Head of caudate nucleus (tissue), 42 donors: ENCODE measurements around the gene RAB11FIP4.
A peak's percentile ranks its signal among the peaks of the same experiment; 100 is the strongest.

Source experiments
- DNase-seq, 42 donors: peaks; one replicate each; pipeline versions ENCODE4 v3.0.0 to v3.0.0-alpha.2; 2020 to 2021; ENCODE audit warnings: mixed read lengths in 7 of 42
- intact Hi-C: fragments of 100-400 bp; cut with DNase I; formaldehyde crosslinking; loops from one replicate; pipeline ENCODE4 v1.15.0; 2022

The RAB11FIP4 gene

DNA sequence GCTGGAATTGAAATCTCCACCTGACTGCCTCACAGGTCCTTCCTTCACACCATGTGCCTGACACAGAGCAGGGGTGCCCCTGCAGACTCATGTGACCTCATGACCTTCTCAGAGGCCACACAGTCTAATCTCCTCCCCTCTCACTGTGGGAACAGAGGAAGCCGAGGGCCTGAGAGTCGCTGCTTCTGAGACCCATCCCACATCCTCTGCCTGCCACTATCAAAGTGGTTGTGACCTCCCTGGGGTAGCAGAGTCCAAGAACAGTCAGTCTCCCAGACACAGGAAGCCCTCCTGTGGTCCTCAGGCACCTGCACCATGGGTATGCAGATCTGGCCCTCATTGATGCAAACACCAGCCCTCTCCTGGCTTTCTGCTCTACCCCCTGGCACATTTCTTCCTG is 78.5 kb downstream of the RAB11FIP4 start:
- no peak for DNase-seq
- intact Hi-C loops: no loop called here

DNA sequence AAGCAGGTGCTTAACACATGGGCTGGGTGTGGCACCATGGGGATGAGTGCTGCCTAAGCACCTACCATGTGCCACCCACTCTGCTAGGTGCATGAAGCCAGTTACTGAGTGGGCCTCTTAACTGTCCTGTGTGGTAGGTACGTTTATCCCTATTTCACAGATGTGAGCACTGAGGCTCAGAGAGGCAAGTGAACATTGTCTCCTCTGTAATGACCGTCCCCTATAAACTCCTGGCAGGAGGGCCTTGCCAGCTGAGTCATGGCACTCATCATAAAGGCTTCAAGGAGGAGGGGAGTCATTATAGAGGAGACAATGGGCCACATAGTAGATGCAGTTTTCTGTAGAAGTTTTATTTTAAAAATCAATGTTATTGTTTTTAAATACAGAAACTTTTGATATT is 79.1 kb downstream of the RAB11FIP4 start:
- DNase-seq: no peak
- intact Hi-C loops: no loop called here

DNA sequence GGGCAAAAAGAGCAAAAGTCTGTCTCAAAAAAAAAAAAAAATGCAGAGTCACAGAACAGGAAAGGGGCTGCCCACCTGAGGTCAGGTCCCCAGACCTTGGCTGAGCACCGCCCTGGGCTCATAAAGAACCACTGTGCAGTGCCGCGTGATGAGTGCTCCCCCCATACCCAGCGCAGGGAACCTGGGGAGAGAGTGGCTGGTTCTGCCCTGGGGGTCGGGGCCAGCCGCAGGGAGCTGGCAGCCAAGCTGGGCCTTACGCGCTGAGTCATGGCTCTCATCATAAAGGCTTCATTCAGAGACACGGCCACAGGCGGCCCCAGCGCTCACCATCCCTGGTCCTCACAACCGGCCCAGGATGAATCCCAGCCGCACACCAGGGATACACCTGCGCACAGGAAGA is 80.7 kb downstream of the RAB11FIP4 start:
- DNase-seq: peak in 41 of 42 donors; percentile 35 to 89 (median 70)
- intact Hi-C loops: no loop called here

DNA sequence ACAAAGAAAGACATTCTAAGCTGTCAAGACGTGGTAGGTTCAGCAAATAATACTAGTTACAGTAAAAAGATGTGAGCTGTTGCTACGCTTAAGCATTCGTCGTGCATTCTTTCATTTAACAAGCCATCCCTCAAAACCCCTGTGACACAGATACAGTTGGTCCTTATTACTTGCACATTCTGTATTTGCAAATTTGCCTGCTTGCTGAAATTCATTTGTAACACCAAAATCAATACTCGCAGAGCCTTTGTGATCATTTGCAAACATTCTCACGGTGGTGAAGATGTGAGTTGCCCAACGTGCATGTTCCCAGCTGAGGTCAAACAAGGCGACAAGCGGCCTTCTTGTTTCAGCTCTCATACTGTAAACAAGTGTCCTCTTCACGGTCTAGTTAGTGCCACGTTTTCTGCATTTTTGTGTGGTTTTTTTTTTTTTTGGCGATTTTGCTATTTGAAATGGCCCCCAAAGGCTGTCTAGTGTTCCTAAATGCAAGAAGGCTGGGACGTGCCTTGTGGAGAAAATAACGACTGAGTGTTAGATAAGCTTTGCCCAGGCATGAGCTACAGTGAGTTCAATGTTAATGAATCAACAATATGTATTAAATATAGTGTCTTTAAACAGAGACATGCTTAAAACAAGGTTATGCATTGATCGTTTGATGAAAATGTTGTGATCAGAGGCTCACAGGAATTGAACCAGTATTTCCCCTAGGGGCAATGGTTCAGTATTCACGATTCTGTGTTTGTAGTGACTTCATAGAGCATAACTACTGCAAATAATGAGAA is 84.1 kb downstream of the RAB11FIP4 start:
- intact Hi-C loops: no loop called here
- DNase-seq: peak in 1 of 42 donors; percentile 39

DNA sequence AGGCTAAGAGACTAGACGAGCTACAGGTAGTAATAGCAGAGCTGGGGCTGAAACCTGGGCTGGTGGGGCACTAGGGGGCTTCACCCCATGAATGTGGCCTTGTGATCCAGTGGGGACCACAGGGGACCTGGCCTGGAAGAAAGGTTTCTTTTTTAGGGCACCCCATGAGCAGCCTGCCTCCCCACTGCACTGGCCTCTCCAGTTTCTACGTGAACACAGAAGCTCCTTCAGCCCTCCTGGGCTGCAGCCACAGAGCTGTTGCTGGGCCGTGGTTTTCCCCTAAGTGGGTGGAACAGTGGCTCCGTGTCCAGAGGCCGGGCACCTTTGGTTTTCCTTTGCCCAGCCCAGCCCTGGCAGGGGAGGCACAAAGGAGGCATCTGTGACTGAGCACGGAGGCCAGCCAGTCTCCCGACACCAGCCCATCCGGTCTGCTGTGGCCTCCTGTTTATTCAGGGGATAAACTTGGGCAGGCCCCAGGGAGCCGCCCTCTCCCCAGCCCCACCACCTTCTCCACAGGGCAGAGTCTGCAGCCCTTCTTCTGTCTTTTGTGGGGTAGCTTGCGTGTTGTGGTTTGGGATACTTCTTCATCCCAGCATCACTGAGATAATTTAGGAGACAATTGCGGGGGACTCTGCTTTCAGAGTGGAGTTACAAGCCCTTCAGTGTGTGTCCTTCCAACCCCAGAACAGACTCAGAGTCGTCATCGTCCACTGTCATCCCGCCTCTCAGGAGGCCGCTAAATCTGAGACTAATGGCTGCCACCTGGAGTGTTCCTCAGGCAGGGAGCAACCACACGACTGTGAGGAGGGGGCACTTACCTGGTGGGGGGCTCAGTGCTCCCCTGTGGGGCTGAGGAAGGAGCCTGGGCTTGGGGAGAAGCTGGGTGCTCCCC is 85.3 kb downstream of the RAB11FIP4 start:
- intact Hi-C loops: no loop called here
- DNase-seq: no peak

DNA sequence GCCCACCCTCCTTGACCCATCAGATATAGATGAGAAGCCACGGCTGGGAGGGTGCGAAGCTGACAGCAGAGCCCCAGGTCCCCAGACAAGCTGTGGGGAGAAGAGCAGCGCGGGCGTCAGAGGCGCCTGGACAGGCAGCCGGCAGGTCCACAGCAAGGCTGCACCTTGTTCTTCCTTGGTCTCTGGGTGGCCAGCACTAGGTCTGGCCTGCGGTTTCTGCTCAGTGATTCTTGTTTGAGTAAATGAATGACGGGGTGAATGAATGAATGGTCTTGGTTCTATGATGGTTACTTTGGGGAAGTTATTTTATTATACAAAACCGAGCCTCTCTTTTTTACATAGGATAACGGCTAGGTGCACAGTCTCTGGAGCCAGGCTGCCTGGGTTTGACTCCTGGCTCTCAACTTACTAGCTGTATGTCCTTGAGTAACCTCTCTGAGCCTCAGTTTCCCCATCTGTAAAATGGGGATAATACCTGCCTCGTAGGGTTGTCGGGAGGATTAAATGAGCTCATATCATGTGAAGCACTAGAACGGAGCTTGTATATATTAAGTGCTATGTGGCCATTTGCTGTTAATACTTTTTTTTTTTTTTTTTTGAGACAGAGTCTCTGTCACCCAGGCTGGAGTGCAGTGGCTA is 86.1 kb downstream of the RAB11FIP4 start:
- no peak for DNase-seq
- intact Hi-C loops: no loop called here

DNA sequence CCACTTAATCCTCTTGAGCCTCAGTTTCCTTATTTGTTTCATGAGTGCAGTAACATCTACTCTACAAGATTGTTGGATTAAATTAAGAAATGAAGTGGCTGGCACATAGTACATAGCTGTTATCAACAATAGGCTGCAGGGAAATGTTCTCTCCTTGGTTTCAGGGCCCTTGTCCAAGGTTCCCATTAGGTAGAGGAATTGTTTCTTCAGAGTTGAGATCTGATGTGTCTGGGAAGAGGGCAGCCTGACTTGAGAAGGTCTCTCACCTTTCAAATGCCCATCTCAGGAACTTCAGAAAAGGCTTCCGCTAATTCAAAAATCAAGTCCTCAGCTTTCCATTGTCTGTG is 87.6 kb downstream of the RAB11FIP4 start:
- intact Hi-C loops: no loop called here
- no peak for DNase-seq

DNA sequence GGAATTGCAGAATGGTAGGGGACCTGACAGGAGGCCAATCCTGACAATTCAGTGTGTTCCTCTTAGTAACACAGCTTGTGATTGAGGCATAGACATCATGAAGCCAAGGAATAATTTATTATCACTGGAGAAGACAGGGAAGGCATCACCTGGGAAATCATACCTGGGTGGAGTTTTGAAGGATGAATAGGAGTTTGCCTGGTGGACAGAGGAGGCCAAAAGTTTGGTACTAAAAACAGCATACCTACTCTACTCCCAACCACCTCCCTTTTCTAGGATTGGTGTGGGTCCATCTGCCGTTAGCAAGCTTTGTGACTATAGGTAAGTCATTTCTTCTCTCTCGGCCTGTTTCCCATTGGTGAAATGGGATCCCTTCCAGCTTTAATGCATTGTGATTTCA is 88.0 kb downstream of the RAB11FIP4 start:
- intact Hi-C loops: no loop called here

DNA sequence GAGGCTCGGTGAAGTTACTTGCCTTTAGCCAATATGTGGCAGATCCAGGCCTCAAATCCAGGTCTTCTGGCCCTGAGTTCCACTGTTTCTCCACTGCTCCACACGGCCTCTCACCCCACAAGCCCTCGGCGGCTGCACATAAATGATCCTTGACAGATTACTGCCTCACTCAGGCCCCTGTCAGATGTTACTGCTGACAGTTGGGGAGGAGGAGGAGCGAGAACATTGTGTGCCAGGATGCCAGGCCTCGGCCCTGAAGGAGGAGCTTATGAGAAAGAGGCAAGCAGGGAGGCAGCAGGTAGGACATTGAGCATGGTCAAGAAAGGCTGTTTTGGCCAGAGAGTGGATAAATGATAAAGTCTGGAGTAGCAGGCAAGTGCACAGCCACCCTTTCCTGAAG is 88.6 kb downstream of the RAB11FIP4 start:
- DNase-seq: no peak
- intact Hi-C loops: no loop called here

More for the DNA sequence above, 88.0 kb downstream of the RAB11FIP4 start:
- DNase-seq: no peak

DNA sequence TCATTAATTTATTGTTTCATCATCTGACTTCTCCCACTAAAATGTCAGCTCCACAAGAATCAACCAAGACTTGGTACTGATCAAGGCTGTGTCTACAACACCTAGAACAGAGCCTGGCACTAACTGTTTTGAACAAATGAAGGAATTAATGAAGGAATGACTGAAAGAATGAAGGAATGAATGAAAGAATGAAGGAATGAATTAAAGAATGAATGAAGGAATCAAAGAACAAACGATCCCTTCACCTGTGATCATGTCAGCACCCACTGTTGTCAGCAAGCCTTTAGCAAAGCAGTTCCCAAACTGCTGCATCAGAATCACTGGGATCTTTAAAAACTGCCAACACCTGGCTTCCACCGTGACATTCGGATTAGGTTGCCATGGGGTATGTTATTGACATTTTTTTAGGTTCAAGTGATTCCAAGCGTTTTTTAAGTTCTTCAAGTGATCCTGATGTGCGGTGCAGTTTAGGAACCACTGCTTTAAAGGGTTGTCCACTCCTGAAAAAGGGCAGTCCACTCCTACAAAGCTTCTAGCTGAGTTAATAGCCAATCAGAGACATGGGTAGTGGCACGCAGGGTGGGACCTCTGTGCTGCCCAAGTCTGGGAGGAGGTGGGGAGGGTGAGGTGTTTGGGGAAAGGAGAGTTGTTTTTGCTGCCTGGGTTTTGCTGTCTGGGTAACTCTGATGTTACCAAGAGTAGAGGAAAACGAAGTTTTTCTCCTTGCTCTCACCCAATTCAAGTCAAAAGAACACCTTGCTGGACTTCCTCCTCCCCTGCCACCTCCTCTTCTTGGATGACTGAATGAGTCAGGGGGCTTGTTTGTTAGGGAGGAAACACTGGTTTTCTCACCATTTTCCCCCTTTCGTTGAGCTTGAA is 89.7 kb downstream of the RAB11FIP4 start:
- DNase-seq: no peak
- intact Hi-C loops: no loop called here

DNA sequence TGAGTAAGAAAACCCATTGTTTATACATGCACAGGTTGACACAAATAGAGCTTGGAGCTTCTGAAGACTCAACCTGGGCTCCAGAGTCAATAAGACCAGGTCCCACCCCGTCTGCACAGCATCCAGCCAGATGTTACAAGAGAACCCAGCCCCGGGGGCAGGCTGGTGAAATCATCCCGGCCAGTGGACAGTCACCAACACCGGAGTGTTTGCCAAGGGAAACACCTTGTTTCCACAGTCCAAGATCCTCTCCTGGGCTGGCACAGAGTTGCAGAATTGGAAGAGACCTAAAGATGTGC is 90.3 kb downstream of the RAB11FIP4 start:
- DNase-seq: no peak
- intact Hi-C loops: no loop called here

DNA sequence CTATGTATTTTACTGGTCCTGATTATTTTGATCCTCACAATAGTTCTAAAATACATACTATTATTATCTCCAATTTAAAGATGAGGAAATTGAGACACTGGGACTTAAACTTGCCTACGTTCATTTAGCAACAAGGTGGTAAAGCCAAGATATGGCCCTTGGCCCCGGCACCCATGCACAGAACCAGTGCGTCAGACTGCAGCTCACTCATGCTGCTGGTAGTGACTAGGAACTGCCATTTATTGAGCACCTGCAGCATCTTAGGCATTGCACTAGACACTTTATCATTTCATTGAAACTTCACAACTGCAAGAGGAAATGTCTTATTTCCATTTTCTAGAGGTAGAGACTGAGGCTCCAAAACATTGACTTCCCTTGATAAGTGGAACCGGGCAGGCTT is 93.3 kb downstream of the RAB11FIP4 start:
- intact Hi-C loops: no loop called here

DNA sequence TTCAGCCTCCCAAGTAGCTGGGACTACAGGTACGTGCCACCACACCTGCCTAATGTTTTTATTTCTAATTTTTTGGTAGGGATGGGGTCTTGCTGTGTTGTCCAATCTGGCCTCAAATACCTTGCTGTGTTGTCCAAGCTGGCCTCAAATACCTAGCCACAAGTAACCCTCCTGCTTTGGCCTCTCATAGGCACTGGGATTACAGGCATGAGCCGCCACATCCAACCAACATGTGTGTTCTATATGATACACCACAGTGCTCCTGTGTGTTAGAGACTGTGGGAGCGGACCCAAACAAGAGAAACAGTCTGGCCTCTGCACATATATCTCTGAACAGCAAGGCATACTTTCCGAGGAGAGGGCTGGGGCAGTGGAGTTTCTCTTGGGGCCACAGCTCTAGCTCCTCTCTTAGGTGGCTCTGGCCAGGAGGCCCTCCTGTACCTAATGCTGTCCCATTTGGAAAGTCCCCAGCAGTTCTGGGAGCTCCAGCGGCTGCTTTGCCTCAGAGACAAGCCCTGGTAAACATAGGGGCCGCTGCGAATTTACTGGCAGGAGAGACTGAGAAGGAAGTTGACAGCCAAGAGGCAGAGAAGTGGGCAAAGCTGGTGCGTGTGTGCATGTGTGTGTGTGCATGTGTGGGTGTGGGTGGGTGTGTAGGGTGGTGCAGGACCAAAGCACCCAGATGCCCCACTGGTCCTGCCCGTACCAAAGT is 95.0 kb downstream of the RAB11FIP4 start:
- intact Hi-C loops: no loop called here
- DNase-seq: peak in 5 of 42 donors; percentile 15 to 54 (median 37)

More for the DNA sequence above, 93.3 kb downstream of the RAB11FIP4 start:
- no peak for DNase-seq

DNA sequence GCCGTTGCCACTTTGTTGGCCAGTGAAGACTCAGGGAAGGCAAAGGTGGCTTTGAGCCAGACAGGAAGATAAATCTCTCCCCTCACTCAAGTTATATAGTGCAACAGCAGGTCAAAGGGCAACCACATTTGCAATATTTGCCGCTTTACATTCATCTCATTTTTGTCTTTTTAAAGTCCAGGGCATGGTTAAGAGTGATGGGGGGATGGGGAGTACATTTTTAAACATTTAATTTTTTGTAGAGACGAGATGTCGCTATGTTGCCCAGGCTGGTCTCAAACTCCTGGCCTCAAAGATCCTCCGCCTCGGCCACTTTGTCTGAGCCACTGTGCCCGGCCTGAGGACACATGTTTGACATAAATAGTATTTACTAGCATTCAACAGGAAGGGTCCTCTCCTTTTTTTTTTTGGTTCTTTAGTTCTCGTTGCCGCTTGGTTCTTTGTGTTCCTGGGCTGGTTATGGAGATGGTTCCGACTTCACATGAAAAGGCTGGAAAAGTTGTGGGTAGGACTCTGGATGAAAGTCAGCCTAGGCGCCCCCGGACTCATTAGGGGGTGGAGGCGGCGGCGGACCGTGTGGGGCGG is 95.7 kb downstream of the RAB11FIP4 start:
- intact Hi-C loops: no loop called here
- no peak for DNase-seq

DNA sequence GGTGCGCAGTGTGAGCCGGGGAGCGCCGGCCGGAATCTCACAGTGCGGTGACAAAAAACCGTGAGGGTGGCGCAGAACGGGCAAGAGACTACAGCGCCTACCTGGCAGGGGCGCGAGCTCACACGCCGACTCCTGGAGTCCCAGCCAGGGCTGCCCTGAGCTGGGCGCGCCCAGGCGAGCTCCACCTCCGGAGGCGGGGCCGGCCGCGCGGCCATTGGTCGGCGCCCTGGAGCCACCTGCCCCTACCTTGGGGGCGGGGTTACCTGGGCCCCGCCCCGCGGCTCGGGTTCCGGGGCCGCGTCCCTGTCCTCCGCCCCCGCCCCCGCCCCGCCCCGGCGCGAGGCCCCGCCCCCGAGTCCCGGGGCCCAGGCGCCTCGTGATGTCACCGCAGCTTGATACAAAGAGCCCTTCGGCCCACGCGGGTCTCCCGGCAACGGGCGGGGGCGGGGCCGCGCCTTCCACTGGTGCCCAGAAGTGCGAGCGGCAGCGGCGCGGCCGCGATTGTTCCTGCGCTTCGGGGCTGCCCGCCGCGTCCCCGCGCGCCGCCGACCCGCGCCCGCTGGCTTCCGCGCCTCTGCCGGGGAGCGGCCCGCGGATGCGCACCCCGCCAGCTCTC is 96.3 kb downstream of the RAB11FIP4 start:
- intact Hi-C loops: no loop called here
- peak; percentile 88 to 97 (median 94) for DNase-seq

DNA sequence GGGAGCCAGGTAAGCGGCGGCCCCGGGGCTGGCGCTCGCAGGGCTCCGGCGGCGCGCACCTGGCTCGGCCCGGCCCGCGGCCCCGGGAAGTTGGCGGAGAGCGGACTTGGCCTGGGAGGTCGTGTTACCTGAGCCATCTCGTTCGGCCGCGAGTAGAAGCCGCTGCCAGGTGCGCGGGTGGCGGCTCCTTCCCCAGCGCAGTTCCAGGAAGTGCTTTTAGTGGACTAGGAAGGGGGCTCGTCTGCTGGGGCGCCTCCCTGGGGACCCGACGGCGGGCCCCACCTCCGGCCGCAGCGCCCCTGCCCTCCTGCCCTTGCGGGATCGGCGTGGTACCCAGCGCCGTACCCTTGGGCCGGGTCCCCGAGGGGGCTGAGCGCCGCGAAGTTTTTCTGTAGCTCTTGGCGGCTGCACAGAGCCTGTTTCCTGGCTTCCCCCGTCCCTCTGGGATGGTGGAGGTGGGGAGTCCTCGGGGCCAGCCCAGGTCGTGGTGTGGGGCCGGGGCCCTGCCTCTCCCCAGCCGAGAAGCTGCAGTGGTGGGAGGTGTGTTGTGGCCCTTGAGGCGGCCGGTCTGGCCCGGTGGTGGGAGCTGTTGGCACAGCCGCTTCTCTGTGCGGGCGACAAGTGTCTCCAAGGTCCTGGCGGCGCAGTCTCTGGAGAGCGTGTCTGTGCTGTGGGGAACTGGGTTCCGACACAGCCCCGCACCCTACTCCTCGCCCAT is 96.9 kb downstream of the RAB11FIP4 start:
- intact Hi-C loops: no loop called here
- DNase-seq: peak in 25 of 42 donors; percentile 28 to 73 (median 54)

DNA sequence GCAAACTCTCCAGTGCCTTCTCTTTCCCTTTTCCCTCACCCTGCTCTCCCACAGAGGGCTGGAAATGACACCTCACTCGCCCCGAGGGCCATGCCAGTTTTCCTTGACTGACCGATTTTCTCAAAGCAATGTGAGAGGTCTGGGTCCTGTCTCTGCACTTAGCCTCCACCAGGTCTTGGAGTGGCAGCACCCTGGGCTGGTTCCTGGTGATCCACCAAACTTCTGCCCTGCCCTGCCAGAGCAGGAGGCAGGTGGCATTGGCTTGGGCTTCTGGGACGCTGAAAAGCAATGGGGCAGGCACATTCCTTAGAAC is 97.5 kb downstream of the RAB11FIP4 start:
- no peak for DNase-seq

More for the DNA sequence above, 97.5 kb downstream of the RAB11FIP4 start:
- intact Hi-C loops: no loop called here
